RWPE2 (cell line): ENCODE measurements around the gene KICS2.
A peak's percentile ranks its signal among the peaks of the same experiment; 100 is the strongest.

Experiments
- ATAC-seq: fragments of 200-7000 bp; cut with Tn5 transposase; 3 replicates; pipeline ENCODE4 v1.9.1; 2021; ENCODE audit warnings: low read depth
- DNase-seq: peaks from one replicate; pipeline ENCODE4 v3.0.0-alpha.2; 2020; ENCODE audit warnings: low spot score
- H3K27ac ChIP-seq: fragments of 450-650 bp; 2 replicates; pipeline ENCODE4 v1.5.1; 2017; ENCODE audit warnings: mild to moderate bottlenecking; ENCODE audit not compliant: poor library complexity, severe bottlenecking
- H3K27me3 ChIP-seq: fragments of 250-450 bp; sonication (Bioruptor Pico); 2 replicates; pipeline ENCODE4 v1.5.1; 2021; ENCODE audit warnings: mild to moderate bottlenecking, moderate library complexity; ENCODE audit not compliant: insufficient read depth, poor library complexity, severe bottlenecking
- H3K36me3 ChIP-seq: fragments of 250-450 bp; sonication (Bioruptor Pico); 2 replicates; pipeline ENCODE4 v1.5.1; 2020; ENCODE audit warnings: low read depth, mild to moderate bottlenecking, moderate library complexity
- H3K4me1 ChIP-seq: fragments of 250-450 bp; sonication (Bioruptor Pico); 2 replicates; pipeline ENCODE4 v1.5.1; 2021; ENCODE audit warnings: mild to moderate bottlenecking, moderate library complexity; ENCODE audit not compliant: insufficient read depth, poor library complexity, severe bottlenecking
- H3K4me3 ChIP-seq: fragments of 250-450 bp; sonication (Bioruptor Pico); 2 replicates; pipeline ENCODE4 v1.5.1; 2021; ENCODE audit warnings: mild to moderate bottlenecking, moderate library complexity; ENCODE audit not compliant: severe bottlenecking
- H3K9me3 ChIP-seq: fragments of 250-450 bp; sonication (Bioruptor Pico); 2 replicates; pipeline ENCODE4 v1.5.1; 2021; ENCODE audit warnings: mild to moderate bottlenecking, moderate library complexity; ENCODE audit not compliant: severe bottlenecking
- TF ChIP-seq, protein P1 (sequence below): fragments of 450-650 bp; IDR thresholded peaks from one replicate; pipeline ENCODE4 v1.5.1; 2017; ENCODE audit warnings: mild to moderate bottlenecking, moderate library complexity; ENCODE audit not compliant: poor library complexity, severe bottlenecking

The KICS2 gene

GRCh38 chr12:64261813-64262212 is 39.7 kb upstream of the KICS2 start:
- ATAC-seq = no peak
- H3K9me3 ChIP-seq = no peaks in the 10 kb centered on the region
- TF ChIP-seq, protein P1, sequence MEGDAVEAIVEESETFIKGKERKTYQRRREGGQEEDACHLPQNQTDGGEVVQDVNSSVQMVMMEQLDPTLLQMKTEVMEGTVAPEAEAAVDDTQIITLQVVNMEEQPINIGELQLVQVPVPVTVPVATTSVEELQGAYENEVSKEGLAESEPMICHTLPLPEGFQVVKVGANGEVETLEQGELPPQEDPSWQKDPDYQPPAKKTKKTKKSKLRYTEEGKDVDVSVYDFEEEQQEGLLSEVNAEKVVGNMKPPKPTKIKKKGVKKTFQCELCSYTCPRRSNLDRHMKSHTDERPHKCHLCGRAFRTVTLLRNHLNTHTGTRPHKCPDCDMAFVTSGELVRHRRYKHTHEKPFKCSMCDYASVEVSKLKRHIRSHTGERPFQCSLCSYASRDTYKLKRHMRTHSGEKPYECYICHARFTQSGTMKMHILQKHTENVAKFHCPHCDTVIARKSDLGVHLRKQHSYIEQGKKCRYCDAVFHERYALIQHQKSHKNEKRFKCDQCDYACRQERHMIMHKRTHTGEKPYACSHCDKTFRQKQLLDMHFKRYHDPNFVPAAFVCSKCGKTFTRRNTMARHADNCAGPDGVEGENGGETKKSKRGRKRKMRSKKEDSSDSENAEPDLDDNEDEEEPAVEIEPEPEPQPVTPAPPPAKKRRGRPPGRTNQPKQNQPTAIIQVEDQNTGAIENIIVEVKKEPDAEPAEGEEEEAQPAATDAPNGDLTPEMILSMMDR = no peak

DNA sequence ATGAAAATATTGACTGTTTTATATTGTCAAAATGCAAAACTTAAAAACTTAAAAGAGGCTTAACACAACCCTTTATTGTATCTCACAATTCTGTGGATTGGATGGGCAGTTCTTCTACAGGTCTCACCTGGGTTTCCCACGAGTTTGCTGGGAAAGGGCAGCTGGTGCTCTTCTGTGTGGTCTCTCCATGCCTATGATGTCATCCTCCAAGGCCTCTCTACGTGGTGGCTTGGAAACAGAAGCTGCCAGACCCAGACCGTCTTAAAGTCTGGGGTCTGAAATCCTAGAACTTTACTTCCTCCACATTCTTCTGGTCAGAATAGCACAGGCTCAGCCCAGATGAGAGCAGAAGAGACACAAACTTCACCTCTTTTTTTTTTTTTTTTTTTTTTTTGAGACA is 36.5 kb upstream of the KICS2 start:
- no peak for ATAC-seq
- H3K27me3 ChIP-seq = no peaks in the 10 kb centered on the region
- no peaks in the 10 kb centered on the region for H3K36me3 ChIP-seq
- TF ChIP-seq, protein P1 = no peak
- no peak for DNase-seq
- no peak overlapping the region for H3K4me3 ChIP-seq
- no peak overlapping the region for H3K27ac ChIP-seq
- no peaks in the 10 kb centered on the region for H3K9me3 ChIP-seq
- no peaks in the 10 kb centered on the region for H3K4me1 ChIP-seq

More at GRCh38 chr12:64261813-64262212, 39.7 kb upstream of the KICS2 start:
- H3K36me3 ChIP-seq = no peaks in the 10 kb centered on the region
- DNase-seq = no peak
- no peak overlapping the region for H3K4me3 ChIP-seq
- H3K27ac ChIP-seq = no peak overlapping the region
- no peaks in the 10 kb centered on the region for H3K4me1 ChIP-seq
- H3K27me3 ChIP-seq = no peaks in the 10 kb centered on the region

DNA sequence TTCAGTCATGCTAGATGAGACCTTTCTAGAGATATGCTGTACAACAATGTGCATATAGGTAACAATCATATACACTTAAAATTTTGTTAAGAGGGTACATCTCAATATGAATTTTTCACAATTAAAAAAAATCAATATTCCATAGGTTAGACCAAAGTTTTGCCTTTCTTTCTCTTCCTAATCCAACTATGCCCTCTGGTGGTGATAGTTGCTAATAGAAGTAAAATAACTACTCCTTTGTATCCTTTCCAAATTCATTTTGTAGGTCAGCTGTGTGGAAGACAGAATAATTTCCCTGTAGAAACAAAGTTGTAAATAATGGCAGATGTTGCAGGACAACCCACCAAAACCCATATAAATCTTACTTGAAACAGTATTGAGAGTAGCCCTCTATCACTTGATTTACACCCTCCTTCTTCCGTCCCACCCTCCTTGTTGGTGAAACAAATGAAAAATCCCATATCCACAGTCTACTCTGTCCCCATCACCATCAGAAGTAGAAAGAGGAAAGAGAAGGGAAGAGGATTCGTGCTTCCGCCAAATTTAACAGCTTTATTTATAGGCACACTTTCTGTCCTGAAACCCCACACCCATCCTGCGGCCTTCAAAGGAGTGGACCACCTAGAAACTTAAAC is 34.2 kb upstream of the KICS2 start:
- ATAC-seq (peak; percentile 53; the same call in 1 of the 3 replicates), DNase-seq (no peak)
- TF ChIP-seq, protein P1 = peak; percentile 92

GRCh38 chr12:64255249-64255648 is 33.2 kb upstream of the KICS2 start:
- TF ChIP-seq, protein P1 = no peak
- DNase-seq = no peak

More for the DNA sequence above, 34.2 kb upstream of the KICS2 start:
- Histone ChIP-seq H3K27ac (no peak overlapping the region), H3K4me1 (no peaks in the 10 kb centered on the region), H3K36me3 (no peaks in the 10 kb centered on the region), H3K9me3 (no peaks in the 10 kb centered on the region), H3K4me3 (no peak overlapping the region), H3K27me3 (no peaks in the 10 kb centered on the region)

GRCh38 chr12:64253356-64253755 is 31.3 kb upstream of the KICS2 start:
- DNase-seq (no peak), ATAC-seq (no peak)
- TF ChIP-seq, protein P1 = no peak
- Histone ChIP-seq H3K27ac (no peak overlapping the region), H3K36me3 (no peaks in the 10 kb centered on the region), H3K27me3 (no peaks in the 10 kb centered on the region), H3K4me3 (no peak overlapping the region), H3K4me1 (no peaks in the 10 kb centered on the region), H3K9me3 (no peaks in the 10 kb centered on the region)

More at GRCh38 chr12:64255249-64255648, 33.2 kb upstream of the KICS2 start:
- Histone ChIP-seq H3K27ac (no peak overlapping the region), H3K4me1 (no peaks in the 10 kb centered on the region), H3K9me3 (no peaks in the 10 kb centered on the region), H3K4me3 (no peak overlapping the region), H3K27me3 (no peaks in the 10 kb centered on the region), H3K36me3 (no peaks in the 10 kb centered on the region)
- no peak for ATAC-seq
